Fibroblast of villous mesenchyme (primary cell): ENCODE results near the gene OR10V1. TPM values are rescaled to one million over a fixed set of nuclear protein-coding genes. Genes with fewer than 3 reads are reported as not detected.
"Not testable (repeated sequence)": the region's sequence is repeated elsewhere in the genome, so short reads cannot be mapped to it uniquely, and the experiment has no call there.

Experiments
- DNase-seq: peaks from one replicate; pipeline ENCODE4 v3.0.0-alpha.2; 2010; ENCODE audit warnings: low read depth
- H3K4me3 ChIP-seq: 2 replicates; pipeline ENCODE4 v1.5.1; 2011; ENCODE audit warnings: low read depth, mild to moderate bottlenecking, low read length
- CTCF ChIP-seq: IDR thresholded peaks from 2 replicates; pipeline ENCODE4 v1.5.1; 2012; ENCODE audit warnings: low read depth, mild to moderate bottlenecking, low read length; ENCODE audit not compliant: insufficient read depth
- total RNA-seq: library from RNA; depleted of rRNA; stranded (reverse); fragments of >200 nt; gene quantifications from 2 replicates; pipeline ENCODE4 v1.2.3, GENCODE V29; 2012

OR10V1 gene
- total RNA-seq, 1 donor: not detected

GRCh38 chr11:59716051-59716450, 2.4 kb upstream of the OR10V1 start:
- TF ChIP-seq CTCF: no peak
- H3K4me3 ChIP-seq: no peak overlapping the region
- DNase-seq: peak; percentile 12

GRCh38 chr11:59710136-59710847, 3.4 kb downstream of the OR10V1 start:
- no peak for TF ChIP-seq CTCF
- no peak overlapping the region for H3K4me3 ChIP-seq
- no peak for DNase-seq

- TF ChIP-seq CTCF: no peak
- no peak overlapping the region for H3K4me3 ChIP-seq
- no peak for DNase-seq
Measured at GRCh38 chr11:59708537-59708936, 5.1 kb downstream of the OR10V1 start.

GRCh38 chr11:59707371-59707770, 6.3 kb downstream of the OR10V1 start:
- DNase-seq: no peak
- TF ChIP-seq CTCF: no peak

GRCh38 chr11:59706518-59707285, 6.9 kb downstream of the OR10V1 start:
- peak; percentile 91 for DNase-seq
- no peak for TF ChIP-seq CTCF
- H3K4me3 ChIP-seq: no peak overlapping the region

More at GRCh38 chr11:59707371-59707770, 6.3 kb downstream of the OR10V1 start:
- no peak overlapping the region for H3K4me3 ChIP-seq

GRCh38 chr11:59705294-59705693, 8.4 kb downstream of the OR10V1 start:
- H3K4me3 ChIP-seq: no peak overlapping the region
- TF ChIP-seq CTCF: no peak
- DNase-seq: no peak

- not testable (repeated sequence) for DNase-seq, H3K4me3 ChIP-seq
Measured at GRCh38 chr11:59703515-59703914, 10.1 kb downstream of the OR10V1 start.

- not testable (repeated sequence) for H3K4me3 ChIP-seq, DNase-seq
Measured at GRCh38 chr11:59700157-59700556, 13.5 kb downstream of the OR10V1 start.
